ENCODE results near the gene FHIT.

GRCh38 chr3:60085649-60086048, 1165.6 kb downstream of the FHIT start:
- TF ChIP-seq POLR2A (IDR thresholded peaks at IDR 0.05; ENCODE audit: low read depth) = no peak
- TF ChIP-seq CTCF (IDR thresholded peaks at IDR 0.05) = no peak

All from esophagus muscularis mucosa (tissue), 3 donors.